Spinal cord (tissue), 10 donors: Measurements from ENCODE around the gene ZNF521. TPM values are rescaled to one million over a fixed set of nuclear protein-coding genes. Genes with fewer than 3 reads are reported as not detected.
A peak's percentile ranks its signal among the peaks of the same experiment; 100 is the strongest.

Experiments
- DNase-seq, 6 donors: peaks; one replicate each; pipeline versions ENCODE4 v3.0.0 to v3.0.0-alpha.2; 2013 to 2015; ENCODE audit warnings: low spot score in 6 of 6, low read depth in 4 of 6
- H3K27ac ChIP-seq: one replicate; pipeline ENCODE4 v1.5.1; 2013; ENCODE audit warnings: low read depth, low read length, control low read depth
- H3K27me3 ChIP-seq: one replicate; pipeline ENCODE4 v1.6.1; 2013; ENCODE audit warnings: low read length; ENCODE audit not compliant: control insufficient read depth, insufficient read depth
- H3K36me3 ChIP-seq: one replicate; pipeline ENCODE4 v1.6.1; 2013; ENCODE audit warnings: low read length; ENCODE audit not compliant: control insufficient read depth, insufficient read depth
- H3K4me1 ChIP-seq: one replicate; pipeline ENCODE4 v1.6.1; 2013; ENCODE audit warnings: low read length; ENCODE audit not compliant: control insufficient read depth, insufficient read depth
- H3K4me3 ChIP-seq: one replicate; pipeline ENCODE4 v1.5.1; 2013; ENCODE audit warnings: low read depth, low read length, control low read depth
- H3K9me3 ChIP-seq: one replicate; pipeline ENCODE4 v1.6.1; 2013; ENCODE audit warnings: low read length; ENCODE audit not compliant: control insufficient read depth, insufficient read depth
- WGBS: methylation state at CpG from one replicate; pipeline ENCODE4 v1.1.5; 2013; ENCODE audit warnings: missing lambda C conversion rate; ENCODE audit not compliant: insufficient coverage; 5-methylcytosine and 5-hydroxymethylcytosine counted together
- polyA plus RNA-seq, 2 donors: library from polyadenylated mRNA; unstranded; fragments of 120-200 nt; gene quantifications; one replicate each; pipeline ENCODE4 v1.2.1, GENCODE V29; 2013; ENCODE audit not compliant: insufficient read length in 2 of 2
- total RNA-seq, 2 donors: library from RNA; depleted of rRNA in 1 of 2; stranded (reverse); fragments of 120-200 nt in 1 of 2; fragments of >200 nt in 1 of 2; gene quantifications; one replicate each; pipeline versions ENCODE4 v1.2.3 to v1.2.4, GENCODE V29; 2013 to 2014
- donor health status: healthy.

The ZNF521 gene
- total and polyA plus RNA-seq, 4 donors, result 54.8 to 64.4 (median 62.1) TPM

- Histone ChIP-seq H3K36me3 (no peaks in the 10 kb centered on the region), H3K9me3 (no peaks in the 10 kb centered on the region), H3K27ac (no peak overlapping the region), H3K27me3 (no peaks in the 10 kb centered on the region), H3K4me3 (no peak overlapping the region), H3K4me1 (peaks cover 7% of the 10 kb centered on the region)
- WGBS, result no CpG with 5 or more reads among the region's 3 CpGs
- no peak for DNase-seq
These were observed 242.5 kb downstream of the ZNF521 start for GRCh38 chr18:25109484-25109883.

GRCh38 chr18:25103468-25104155, 248.4 kb downstream of the ZNF521 start:
- Histone ChIP-seq H3K4me1 (peaks cover 3% of the 10 kb centered on the region), H3K36me3 (no peaks in the 10 kb centered on the region), H3K27ac (no peak overlapping the region), H3K4me3 (no peak overlapping the region), H3K9me3 (no peaks in the 10 kb centered on the region), H3K27me3 (no peaks in the 10 kb centered on the region)
- WGBS, result 90% methylated on average over 2 of the region's 4 CpGs
- DNase-seq, result no peak

GRCh38 chr18:25102662-25103061, 249.3 kb downstream of the ZNF521 start:
- Histone ChIP-seq H3K27ac (no peak overlapping the region), H3K36me3 (no peaks in the 10 kb centered on the region), H3K4me1 (peaks cover 5% of the 10 kb centered on the region), H3K27me3 (no peaks in the 10 kb centered on the region), H3K4me3 (no peak overlapping the region), H3K9me3 (no peaks in the 10 kb centered on the region)
- DNase-seq, result peak in 2 of 6 donors; percentile 40 to 47
- no CpG with 5 or more reads among the region's 2 CpGs for WGBS

- Histone ChIP-seq H3K9me3 (no peaks in the 10 kb centered on the region), H3K4me1 (peaks cover 5% of the 10 kb centered on the region), H3K27me3 (no peaks in the 10 kb centered on the region), H3K36me3 (no peaks in the 10 kb centered on the region), H3K4me3 (no peak overlapping the region), H3K27ac (no peak overlapping the region)
- no peak for DNase-seq
- no CpG with 5 or more reads among the region's 3 CpGs for WGBS
These were observed 251.5 kb downstream of the ZNF521 start for GRCh38 chr18:25100418-25100817.

- Histone ChIP-seq H3K27ac (no peak overlapping the region), H3K4me3 (no peak overlapping the region), H3K4me1 (peaks cover 5% of the 10 kb centered on the region), H3K27me3 (no peaks in the 10 kb centered on the region), H3K9me3 (no peaks in the 10 kb centered on the region), H3K36me3 (no peaks in the 10 kb centered on the region)
- 80% methylated on average over 1 of the region's 3 CpGs for WGBS
- DNase-seq, result peak in 2 of 6 donors; percentile 22 to 24
These were observed 252.1 kb downstream of the ZNF521 start for GRCh38 chr18:25099895-25100294.

GRCh38 chr18:25097569-25098056, 254.4 kb downstream of the ZNF521 start:
- Histone ChIP-seq H3K4me3 (no peak overlapping the region), H3K4me1 (peaks cover 5% of the 10 kb centered on the region), H3K36me3 (no peaks in the 10 kb centered on the region), H3K27ac (no peak overlapping the region), H3K9me3 (no peaks in the 10 kb centered on the region), H3K27me3 (no peaks in the 10 kb centered on the region)
- WGBS, result 76% methylated on average over 3 of the region's 3 CpGs
- DNase-seq, result peak in 1 of 6 donors; percentile 51

- WGBS, result 93% methylated on average over 3 of the region's 6 CpGs
- DNase-seq, result peak in 1 of 6 donors; percentile 22
- no peak overlapping the region for H3K4me3 ChIP-seq
- H3K9me3 ChIP-seq, result no peaks in the 10 kb centered on the region
- no peaks in the 10 kb centered on the region for H3K36me3 ChIP-seq
- H3K27me3 ChIP-seq, result no peaks in the 10 kb centered on the region
- H3K4me1 ChIP-seq, result peaks cover 5% of the 10 kb centered on the region
- no peak overlapping the region for H3K27ac ChIP-seq
These were observed 254.9 kb downstream of the ZNF521 start for GRCh38 chr18:25097057-25097456.

GRCh38 chr18:25093141-25093540, 258.8 kb downstream of the ZNF521 start:
- H3K27me3 ChIP-seq, result no peaks in the 10 kb centered on the region

GRCh38 chr18:25089470-25089869, 262.5 kb downstream of the ZNF521 start:
- WGBS, result 96% methylated on average over 4 of the region's 6 CpGs
- Histone ChIP-seq H3K4me1 (no peaks in the 10 kb centered on the region), H3K27ac (no peak overlapping the region), H3K27me3 (no peaks in the 10 kb centered on the region), H3K4me3 (no peak overlapping the region), H3K9me3 (no peaks in the 10 kb centered on the region), H3K36me3 (no peaks in the 10 kb centered on the region)
- no peak for DNase-seq

More at GRCh38 chr18:25093141-25093540, 258.8 kb downstream of the ZNF521 start:
- 80% methylated on average over 1 of the region's 3 CpGs for WGBS
- DNase-seq, result no peak
- no peaks in the 10 kb centered on the region for H3K9me3 ChIP-seq
- no peak overlapping the region for H3K27ac ChIP-seq
- no peak overlapping the region for H3K4me3 ChIP-seq
- peaks cover 3% of the 10 kb centered on the region for H3K4me1 ChIP-seq
- H3K36me3 ChIP-seq, result no peaks in the 10 kb centered on the region

GRCh38 chr18:25086876-25087275, 265.1 kb downstream of the ZNF521 start:
- Histone ChIP-seq H3K27me3 (no peaks in the 10 kb centered on the region), H3K36me3 (no peaks in the 10 kb centered on the region), H3K9me3 (no peaks in the 10 kb centered on the region), H3K4me1 (no peaks in the 10 kb centered on the region), H3K27ac (no peak overlapping the region), H3K4me3 (no peak overlapping the region)
- DNase-seq, result no peak
- WGBS, result no CpG with 5 or more reads among the region's 2 CpGs
